CD1c-positive myeloid dendritic cell (primary cell): ENCODE measurements around the gene NOLC1.

Experiments
- DNase-seq: peaks from one replicate; pipeline ENCODE4 v3.0.0-alpha.2; 2016; ENCODE audit errors: extremely low spot score

The NOLC1 gene

DNA sequence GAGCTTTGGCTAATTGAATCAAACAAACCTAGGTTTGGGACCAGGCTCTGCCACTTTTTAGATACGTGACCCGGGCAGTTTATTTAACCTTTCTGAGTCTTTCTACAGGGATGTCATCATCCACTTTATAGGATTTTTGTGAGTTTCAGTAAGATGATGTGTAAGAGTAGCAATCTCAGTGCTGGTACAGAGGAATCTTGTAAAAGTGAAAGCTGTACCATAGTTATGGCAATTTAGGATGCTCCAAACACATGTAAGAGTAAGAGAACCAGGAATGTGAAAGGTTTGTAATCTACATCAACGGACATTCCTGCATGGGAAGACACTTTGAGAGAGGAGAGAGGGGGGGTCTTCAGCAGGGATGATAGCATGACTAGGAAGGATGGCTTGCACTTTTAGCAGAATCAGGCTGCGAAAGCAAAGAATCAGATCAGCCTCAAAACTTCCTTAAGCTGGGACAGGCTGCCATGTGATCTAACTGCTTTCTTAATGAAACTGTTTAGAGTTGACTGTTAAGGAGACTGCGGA lies 968 bp downstream of the NOLC1 start:
- no peak for DNase-seq

DNA sequence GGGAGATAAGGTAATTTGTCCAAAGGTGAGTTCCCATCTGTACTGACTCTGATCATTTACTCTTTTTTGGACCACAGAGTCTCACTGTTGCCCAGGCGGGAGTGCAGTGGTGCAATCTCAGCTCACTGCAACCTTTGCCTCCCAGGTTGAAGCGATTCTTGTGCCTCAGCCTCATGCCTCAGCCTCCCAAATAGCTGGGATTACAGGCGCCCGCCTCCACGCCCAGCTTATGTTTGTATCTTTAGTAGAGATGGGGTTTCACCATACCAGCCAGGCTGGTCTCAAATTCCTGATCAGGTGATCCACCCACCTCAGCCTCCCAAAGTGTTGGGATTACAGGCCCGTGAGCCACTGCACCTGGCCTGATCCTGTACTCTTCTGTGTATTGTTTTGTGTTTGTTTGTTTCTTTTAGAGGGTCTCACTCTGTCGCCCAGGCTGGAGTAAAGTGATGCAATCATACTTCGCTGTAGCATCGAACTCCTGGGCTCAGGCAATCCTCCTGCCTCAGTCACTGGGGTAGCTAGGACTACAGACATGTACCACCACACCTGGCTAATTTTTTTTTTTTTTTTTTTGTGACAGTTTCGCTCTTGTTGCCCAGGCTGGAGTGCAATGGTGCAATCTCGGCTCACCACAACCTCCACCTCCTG lies 2.4 kb downstream of the NOLC1 start:
- DNase-seq: no peak

DNA sequence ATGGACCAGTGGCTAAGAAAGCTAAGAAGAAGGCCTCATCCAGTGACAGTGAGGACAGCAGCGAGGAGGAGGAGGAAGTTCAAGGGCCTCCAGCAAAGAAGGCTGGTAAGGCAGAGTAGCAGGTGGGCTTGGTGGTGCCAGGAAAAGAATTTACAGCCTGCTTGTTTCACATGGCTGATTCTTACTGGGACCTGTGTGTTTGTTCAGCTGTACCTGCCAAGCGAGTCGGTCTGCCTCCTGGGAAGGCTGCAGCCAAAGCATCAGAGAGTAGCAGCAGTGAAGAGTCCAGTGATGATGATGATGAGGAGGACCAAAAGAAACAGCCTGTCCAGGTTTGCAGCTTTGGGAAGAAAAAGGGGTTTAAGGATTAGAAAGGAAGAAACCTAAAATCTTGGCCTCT lies 5.0 kb downstream of the NOLC1 start:
- DNase-seq: no peak

DNA sequence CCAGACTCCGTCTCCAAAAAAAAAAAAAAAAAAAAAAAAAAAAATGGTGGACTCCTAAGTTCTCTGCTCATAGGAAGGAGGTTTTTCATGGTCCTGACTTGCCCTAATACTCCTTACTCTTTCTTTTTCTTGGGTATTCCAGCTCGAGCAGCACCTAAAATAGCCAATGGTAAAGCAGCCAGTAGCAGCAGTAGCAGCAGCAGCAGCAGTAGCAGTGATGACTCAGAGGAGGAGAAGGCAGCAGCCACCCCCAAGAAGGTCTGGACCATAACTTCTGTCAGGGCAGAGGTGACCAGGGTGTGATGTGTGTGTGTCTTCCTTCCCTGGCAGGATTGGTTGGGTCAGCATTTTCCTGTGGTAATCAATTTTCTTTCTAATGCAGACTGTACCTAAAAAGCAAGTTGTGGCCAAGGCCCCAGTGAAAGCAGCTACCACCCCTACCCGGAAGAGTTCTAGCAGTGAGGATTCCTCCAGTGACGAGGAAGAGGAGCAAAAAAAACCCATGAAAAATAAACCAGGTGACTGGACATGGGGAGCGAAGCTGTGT lies 6.9 kb downstream of the NOLC1 start:
- DNase-seq: no peak

DNA sequence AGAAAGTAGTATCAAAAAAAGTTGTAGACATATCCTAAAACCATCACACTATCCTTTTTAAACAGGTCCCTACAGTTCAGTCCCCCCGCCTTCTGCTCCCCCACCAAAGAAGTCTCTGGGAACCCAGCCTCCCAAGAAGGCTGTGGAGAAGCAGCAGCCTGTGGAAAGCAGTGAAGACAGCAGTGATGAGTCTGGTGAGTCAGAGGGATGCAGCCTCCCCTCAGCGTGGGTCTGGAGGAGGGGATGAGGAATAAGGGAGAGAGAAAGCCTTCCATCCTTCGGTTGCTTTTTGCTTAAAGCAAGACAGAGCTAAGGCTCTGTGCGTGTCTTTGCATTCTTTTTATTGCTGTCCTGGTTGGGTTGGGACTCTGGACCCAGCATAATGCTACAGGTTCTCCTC lies 7.6 kb downstream of the NOLC1 start:
- no peak for DNase-seq

DNA sequence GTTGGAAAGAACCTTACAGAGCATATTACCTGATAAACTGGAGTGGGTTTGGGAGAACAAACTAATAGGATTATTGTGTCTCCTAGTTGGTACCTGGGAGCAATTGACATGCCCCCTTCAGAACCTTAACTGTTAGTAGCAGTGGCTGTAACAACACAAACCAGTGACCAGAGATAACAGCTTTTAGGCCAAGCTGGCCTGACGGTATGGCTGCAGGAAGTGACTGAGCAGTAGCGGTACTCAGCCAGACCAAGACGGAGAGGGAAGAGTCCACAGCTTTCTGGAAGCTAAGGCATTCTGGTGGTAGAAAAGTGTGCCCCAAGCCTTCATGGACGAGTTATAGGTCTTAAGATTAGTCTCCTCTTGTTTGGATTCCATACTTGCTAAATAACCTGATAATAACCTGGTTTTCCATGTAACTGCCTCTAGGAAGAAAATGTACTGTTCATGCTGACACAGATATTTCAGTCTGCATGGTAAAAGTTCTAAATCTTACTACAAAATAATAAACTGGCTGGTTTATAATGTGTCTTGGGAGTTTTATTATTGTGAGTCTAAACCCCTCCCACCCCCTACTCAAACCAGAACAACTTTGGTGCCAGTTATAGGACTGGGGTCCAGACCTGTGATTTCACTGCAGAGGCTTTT lies 11.3 kb downstream of the NOLC1 start:
- DNase-seq: no peak

DNA sequence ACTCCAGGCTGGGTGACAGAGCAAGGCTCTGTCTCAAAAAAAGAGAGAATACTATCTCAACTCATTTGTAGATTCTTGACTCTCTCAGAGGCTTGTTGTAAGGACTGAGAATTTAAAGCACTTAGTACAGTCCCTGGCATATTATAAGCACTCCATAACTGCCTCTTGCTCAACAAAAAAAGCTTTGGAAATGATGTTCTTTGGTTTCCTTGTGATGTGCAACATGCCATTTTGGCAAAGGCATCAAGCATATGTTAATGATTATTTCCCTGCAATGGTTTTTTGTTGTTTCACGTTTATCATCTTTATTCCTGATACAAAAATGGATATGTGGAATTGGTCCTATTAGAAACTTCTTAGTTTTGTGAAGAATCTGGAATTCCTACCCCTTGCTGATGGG lies 15.7 kb downstream of the NOLC1 start:
- no peak for DNase-seq

DNA sequence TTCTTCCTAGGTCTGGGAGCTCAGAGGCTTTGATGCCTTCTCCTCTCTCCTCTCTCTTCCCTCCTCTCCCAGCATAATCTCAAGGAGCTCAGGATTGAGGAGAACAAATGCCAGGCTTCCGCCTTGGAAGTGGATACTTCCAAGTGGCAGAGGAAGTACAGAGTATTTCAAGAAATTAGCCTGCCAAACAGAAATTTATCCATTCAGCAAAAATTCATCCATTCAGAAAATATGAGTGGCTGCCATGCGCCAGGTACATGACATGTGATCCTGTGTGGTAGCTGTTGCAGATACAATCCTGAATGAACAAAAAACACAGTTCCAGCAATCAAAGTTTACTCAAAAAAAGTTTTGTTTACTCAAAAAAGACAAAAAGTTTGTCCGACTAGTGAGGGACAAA lies 18.4 kb downstream of the NOLC1 start:
- DNase-seq: no peak

DNA sequence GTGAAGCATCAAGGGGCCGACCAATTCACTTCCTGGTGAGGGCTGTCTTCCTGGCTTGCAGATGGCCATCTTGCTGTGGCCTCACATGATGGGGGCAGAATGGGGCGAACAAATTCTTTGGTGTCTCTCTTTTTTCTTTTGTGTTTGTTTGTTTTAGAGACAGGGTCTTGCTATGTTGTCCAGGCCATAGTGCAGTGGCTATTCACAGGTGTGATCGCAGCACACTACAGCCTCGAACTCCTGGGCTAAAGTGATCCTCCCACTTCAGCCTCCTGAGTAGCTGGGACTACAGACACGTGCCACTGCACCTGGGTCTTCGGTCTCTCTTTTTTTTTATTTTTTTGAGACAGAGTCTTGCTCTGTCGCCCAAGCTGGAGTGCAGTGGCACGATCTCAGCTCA lies 20.1 kb downstream of the NOLC1 start:
- DNase-seq: no peak

DNA sequence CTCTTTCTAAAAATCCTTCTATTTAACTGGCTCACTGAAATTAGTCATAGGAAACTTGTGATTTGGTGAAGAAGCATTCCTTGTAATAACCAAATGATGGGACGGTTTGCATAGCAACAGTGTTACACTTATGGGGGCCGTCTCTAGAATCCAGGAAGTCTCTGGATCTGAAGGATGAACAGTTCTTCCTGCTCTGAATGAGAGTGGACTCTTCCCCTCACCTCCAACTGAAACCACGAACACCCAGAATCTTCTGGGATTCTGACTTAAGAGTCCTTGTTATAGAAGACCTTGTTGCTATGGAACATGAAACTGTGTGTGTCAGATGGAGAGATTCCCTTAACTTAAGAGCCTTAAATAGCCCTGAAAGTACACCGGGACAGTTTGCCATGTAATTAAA lies 23.2 kb downstream of the NOLC1 start:
- DNase-seq: no peak

DNA sequence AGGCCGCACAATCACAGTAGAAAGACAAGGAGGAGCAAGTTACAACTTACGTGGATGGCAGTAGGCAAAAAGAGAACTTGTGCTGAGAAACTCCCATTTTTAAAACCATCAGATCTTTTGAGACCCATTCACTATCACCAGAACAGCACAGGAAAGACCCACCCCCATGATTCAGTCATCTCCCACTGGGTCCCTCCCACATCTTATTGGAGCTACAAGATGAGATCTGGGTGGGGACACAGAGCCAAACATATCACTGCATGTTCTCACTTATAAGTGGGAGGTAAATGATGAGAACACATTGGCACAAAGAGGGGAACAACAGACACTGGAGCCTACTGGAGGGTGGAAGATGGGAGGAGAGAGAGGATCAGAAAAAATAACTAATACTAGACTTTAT lies 32.4 kb downstream of the NOLC1 start:
- DNase-seq: no peak

DNA sequence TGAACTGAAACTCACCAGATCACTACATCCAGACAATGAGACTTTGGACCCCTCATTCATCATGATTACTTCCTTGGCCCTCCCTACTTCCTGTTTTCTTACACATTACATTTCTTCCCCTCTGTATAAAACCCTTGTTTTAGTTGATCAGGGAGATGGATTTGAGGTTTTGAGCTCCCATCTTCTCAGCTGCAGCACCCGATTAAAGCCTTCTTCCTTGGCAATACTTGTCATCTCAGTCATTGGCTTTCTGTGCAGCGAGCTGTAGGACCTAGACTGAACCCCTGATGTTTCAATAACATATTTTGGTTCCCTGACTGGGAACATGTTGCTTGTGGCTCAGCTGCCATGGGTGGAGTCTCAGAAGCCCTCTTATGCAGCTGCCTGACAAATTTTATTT lies 33.1 kb downstream of the NOLC1 start:
- DNase-seq: no peak

DNA sequence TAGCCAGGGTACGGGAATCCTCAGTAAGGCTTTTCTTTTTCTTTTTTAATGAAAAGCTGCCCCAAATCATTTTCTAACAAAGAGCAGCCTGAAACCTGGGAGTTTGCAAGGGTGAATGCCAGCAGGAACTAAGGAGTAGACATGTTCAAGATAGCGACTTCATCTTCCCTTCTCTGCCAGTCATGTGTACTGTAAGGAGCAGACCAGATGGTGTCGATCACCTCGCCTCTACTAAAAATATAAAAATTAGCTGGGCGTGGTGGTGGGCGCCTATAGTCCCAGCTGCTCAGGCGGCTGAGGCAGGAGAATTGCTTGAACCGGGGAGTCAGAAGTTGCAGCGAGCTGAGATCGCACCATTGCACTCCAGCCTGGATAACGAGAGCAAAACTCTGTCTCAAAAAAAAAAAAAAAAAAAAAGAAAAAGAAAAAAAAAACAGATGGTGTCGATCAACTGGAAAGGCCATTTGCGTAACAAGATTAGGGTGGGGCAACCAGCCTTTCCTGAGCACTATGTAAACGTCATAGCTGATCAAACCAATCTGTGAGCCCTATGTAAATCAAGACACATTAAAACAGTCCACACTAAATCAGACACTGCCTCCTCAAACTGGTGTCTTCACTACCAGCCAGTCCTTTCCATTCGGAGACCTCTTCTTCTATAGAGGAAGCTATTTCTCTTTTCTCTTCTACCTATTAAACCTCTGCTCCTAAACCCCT lies 33.8 kb downstream of the NOLC1 start:
- DNase-seq: no peak

DNA sequence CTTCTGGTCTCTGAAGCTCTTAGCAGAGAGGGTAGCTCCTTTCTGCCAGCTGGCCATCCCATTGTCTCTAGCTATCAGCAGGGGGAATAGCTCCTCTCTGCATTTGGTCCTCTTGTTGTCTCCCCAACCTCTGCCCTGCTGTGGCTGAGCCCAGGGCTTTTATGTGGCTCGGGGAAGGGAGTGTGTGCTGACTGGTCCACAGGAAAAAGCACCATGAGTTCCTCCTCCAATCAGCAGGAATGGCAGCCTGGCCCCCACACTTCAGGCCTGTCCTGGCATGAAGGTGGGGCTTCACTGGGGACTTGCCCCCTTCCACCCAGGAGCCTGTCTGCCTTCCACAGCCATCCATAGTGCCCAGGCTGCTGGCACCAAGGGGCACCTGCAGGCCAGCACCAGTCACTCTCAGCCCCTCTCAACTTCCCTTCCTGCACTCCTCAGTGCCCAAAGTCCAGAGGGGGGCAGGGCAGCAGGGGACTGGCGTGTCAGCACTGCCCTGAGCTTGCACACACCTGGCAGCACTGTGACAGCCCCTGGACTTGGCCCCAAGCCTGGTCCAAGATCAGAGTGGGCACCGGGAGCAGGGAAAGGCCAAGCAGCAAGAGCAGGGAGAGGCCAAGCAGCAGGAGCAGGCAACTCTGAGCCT lies 36.2 kb downstream of the NOLC1 start:
- no peak for DNase-seq

DNA sequence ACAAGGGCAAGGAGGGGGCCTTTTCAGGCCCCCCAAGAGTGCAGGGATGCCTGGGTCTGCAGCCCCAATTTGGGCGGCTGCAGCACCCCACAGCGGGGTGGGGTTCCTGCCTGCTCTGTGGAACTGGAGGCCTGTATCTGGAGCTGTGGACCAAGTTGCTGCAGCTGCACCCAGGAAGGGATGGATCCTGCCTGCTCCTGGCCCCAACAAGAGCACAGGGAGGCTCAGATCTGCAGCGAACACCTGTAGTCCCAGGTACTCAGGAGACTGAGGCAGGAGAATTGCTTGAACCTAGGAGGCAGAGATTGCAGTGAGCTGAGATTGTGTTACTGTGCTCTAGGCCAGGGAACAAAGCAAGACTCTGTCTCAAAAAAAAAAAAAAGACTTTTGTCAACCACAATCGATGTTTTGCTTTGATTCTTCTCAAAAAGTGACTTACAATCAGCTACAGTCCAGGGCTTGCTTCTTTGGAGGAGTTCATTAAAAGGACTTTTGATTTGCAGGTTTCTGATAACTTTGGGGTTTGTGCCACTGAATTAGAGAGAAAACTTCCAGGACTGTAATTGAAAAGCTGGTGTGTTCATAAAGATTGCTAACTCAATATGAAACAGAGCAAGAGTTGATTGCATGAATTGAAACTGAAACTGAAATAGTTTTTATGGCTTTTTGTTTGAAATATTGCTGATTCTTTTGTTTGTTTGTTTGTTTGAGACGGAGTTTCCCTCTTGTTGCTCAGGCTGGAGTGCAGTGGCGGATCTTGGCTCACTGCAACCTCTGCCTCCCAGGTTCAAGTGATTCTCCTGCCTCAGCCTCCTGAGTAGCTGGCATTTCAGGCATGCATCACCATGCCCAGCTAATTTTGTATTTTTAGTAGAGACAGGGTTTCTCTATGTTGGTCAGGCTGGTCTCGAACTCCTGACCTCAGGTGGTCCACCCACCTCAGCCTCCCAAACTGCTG lies 37.0 kb downstream of the NOLC1 start:
- peak; percentile 33 for DNase-seq

DNA sequence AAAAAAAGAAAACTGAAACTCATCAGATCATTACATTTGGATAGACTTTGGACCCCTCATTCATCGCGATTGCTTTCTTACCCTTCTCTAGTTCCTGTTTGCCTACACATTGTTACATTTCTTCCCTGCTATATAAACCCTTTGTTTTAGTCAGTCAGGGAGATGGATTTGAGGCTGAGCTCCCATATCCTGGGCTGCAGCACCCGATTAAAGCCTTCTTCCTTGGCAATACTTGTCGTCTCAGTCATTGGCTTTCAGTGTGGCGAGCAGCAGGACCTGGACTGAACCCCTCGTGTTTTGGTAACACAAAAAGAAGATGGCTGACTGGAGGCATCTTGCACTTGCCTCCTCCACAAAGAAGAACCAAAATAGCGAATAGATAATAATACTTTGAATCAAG lies 39.8 kb downstream of the NOLC1 start:
- no peak for DNase-seq

DNA sequence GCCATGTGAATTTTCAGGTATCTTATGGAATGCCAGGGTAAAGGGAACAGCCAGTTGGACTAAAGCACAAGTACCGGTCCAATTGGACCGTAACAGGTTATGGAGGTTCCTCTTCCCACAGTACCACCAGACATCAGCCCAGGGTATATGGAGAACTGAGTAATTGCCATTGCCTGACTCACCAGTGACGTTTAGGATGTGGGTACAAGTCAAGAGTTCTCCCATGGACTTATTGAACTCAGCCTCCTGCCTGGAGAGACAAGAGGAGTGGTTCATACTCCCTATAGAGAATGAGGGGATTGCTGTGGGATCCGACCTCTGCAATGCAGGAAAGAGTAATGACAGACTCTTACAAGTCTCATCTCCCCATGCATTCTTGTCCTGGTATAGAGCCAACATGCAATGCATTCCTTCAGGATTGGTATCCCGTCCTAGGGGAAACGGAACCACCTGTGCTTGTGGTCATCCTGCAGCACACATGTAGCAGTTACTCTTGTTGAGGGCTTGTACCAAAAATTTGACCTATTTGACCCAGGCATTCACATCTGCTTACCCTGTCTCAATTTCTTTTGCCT lies 43.2 kb downstream of the NOLC1 start:
- DNase-seq: peak; percentile 6

DNA sequence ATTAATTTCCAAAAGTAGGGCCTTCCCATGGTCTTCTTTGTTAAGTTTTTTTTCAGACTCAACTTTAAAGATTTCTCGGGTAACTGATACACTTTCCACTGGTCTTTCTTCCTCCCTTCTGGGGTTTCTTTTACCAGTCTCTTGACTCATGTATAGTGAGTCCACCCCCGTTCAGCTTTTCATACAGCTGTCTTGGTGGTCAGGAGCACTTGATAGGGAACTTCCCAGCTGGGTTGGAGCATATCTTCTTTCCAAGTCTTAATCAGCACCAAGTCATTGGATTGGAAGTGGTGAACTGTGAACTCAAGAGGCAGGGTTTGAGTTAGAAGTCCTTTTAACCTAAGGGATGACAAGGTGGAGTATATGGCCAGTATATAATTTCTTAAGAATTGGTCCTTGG lies 44.7 kb downstream of the NOLC1 start:
- DNase-seq: no peak

DNA sequence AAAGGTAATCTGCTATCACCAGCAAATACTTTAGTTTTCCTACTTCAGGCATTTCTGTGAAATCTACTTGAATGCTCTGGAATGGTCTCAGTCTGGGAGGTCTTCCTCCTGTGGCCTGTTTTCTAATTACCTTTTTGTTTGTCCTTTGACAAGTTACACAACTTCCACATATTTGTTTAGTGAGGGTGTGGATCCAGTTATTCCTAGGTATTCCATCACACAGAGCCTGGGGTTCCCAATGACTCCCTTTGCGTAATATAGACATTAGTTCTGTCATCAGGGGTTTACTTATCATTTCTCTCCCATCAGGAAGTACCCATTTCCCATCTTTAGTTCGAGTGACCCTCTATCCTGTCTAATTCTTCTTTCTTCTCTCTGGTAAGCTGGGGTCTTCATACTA lies 45.8 kb downstream of the NOLC1 start:
- no peak for DNase-seq

DNA sequence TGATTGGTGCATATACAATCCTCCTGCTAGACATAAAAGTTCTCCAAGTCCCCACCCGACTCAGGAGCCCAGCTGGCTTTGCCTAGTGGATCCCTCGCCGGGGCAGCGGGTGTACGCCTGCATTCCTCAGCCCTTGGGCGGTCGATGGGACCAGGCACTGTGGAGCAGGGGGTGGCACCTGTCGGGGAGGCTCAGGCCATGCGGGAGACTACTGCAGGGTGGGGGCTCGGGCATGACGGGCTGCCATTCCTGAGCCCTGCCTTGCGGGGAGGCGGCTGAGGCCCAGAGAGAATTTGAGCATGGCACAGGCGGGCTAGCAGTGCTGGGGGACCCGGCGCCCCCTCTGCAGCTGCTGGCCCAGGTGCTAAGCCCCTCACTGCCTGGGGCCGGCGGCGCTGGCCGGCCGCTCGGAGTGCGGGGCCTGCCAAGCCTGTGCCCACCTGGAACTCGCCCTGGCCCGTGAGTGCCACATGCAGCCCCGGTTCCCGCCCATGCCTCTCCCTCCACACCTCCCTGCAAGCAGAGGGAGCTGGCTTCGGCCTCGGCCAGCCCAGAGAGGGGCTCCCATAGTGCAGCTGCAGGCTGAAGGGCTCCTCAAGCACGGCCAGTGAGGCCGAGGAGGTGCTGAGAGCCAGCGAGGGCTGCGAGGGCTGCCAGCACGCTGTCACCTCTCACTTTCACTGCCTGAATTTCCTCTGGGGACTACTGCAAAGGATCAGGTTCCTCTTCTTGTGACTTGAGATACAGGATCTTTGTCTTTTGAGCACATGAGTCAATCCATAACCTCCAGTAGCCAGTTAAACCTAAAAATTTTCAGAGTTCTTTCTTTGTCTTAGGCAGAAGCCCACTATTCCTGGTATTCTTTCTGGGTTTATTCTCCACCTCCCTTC lies 48.8 kb downstream of the NOLC1 start:
- peak; percentile 43 for DNase-seq
